Measurements from ENCODE around the gene YPEL2. TPM values are rescaled to one million over a fixed set of nuclear protein-coding genes. Genes with fewer than 3 reads are reported as not detected.
A peak's percentile ranks its signal among the peaks of the same experiment; 100 is the strongest.

YPEL2 gene
- polyA plus RNA-seq, 2 of the 4 experiments (the other 2 are of a cell fraction) = 5.4 to 8.2 TPM

DNA sequence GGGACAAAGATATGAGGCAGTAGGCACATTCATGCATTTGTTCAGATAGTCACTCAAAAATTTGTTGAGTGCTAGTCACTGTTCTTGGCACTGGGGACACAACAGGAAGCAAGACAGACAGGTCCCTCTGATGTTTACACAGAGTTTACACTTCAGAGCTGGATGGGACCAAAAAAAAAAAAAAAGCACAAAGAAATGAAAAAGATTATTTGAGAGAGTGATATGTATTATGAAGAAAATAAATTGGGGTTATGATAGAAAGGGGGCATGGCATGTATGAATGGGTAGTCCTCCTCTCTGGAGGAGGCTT, 3.5 kb upstream of the YPEL2 start:
- peak overlapping the region; percentile 42 for H3K4me2 ChIP-seq
- ChIA-PET POLR2A (no interaction called here), CTCF (interaction anchor here (0.6 to 8.3 kb wide), 8 partner anchors 11 to 178 kb away, joined by 3 to 168 read pairs (median 12); no protein-coding TSS in a partner anchor)
- no peak overlapping the region for H3K4me3 ChIP-seq
- no peaks in the 10 kb centered on the region for H3K9me3 ChIP-seq
- TF ChIP-seq FOXS1 (CRISPR knock-in tag; IDR thresholded peaks at IDR 0.05) (no peak), SMC3 (IDR thresholded peaks at IDR 0.05) (no peak), PHF8 (IDR thresholded peaks at IDR 0.05; ENCODE audit: borderline replicate concordance, low read depth) (no peak), GATA3 (IDR thresholded peaks at IDR 0.05; ENCODE audit: borderline replicate concordance) (no peak), NPAS2 (CRISPR knock-in tag; IDR thresholded peaks at IDR 0.05; ENCODE audit: borderline replicate concordance) (no peak), EP300 (IDR thresholded peaks at IDR 0.05) (no peak), E2F6 (IDR thresholded peaks at IDR 0.05; ENCODE audit: borderline replicate concordance, low read depth) (no peak), FOSL2 (IDR thresholded peaks at IDR 0.05) (no peak), FOSL2 (CRISPR knock-in tag; IDR thresholded peaks at IDR 0.05) (no peak), TFCP2L1 (CRISPR knock-in tag; IDR thresholded peaks at IDR 0.05) (no peak), ESRRA (IDR thresholded peaks at IDR 0.05; ENCODE audit: borderline replicate concordance, low read length) (no peak), MAZ (IDR thresholded peaks at IDR 0.05; ENCODE audit: borderline replicate concordance, low read depth, low read length) (no peak), RNF2 (IDR thresholded peaks at IDR 0.05; ENCODE audit: borderline replicate concordance, low read depth) (no peak), ZNF302 (CRISPR knock-in tag; IDR thresholded peaks at IDR 0.05) (no peak)
- TF ChIP-seq, protein P1, sequence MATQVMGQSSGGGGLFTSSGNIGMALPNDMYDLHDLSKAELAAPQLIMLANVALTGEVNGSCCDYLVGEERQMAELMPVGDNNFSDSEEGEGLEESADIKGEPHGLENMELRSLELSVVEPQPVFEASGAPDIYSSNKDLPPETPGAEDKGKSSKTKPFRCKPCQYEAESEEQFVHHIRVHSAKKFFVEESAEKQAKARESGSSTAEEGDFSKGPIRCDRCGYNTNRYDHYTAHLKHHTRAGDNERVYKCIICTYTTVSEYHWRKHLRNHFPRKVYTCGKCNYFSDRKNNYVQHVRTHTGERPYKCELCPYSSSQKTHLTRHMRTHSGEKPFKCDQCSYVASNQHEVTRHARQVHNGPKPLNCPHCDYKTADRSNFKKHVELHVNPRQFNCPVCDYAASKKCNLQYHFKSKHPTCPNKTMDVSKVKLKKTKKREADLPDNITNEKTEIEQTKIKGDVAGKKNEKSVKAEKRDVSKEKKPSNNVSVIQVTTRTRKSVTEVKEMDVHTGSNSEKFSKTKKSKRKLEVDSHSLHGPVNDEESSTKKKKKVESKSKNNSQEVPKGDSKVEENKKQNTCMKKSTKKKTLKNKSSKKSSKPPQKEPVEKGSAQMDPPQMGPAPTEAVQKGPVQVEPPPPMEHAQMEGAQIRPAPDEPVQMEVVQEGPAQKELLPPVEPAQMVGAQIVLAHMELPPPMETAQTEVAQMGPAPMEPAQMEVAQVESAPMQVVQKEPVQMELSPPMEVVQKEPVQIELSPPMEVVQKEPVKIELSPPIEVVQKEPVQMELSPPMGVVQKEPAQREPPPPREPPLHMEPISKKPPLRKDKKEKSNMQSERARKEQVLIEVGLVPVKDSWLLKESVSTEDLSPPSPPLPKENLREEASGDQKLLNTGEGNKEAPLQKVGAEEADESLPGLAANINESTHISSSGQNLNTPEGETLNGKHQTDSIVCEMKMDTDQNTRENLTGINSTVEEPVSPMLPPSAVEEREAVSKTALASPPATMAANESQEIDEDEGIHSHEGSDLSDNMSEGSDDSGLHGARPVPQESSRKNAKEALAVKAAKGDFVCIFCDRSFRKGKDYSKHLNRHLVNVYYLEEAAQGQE (IDR thresholded peaks at IDR 0.05) = no peak
- TF ChIP-seq, protein P2, sequence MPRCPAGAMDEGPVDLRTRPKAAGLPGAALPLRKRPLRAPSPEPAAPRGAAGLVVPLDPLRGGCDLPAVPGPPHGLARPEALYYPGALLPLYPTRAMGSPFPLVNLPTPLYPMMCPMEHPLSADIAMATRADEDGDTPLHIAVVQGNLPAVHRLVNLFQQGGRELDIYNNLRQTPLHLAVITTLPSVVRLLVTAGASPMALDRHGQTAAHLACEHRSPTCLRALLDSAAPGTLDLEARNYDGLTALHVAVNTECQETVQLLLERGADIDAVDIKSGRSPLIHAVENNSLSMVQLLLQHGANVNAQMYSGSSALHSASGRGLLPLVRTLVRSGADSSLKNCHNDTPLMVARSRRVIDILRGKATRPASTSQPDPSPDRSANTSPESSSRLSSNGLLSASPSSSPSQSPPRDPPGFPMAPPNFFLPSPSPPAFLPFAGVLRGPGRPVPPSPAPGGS (IDR thresholded peaks at IDR 0.05) = no peak
- ATAC-seq (no peak), DNase-seq (ENCODE audit: low read depth in 1 of 2, low spot score in 1 of 2) (peak in 1 of 2 experiments; percentile 32), FAIRE-seq (no peak)
- peak overlapping the region; percentile 29 to 87; a peak in 3 of 6 replicates for H3K27ac ChIP-seq
- H3K4me1 ChIP-seq = peaks cover 38% of the 10 kb centered on the region

DNA sequence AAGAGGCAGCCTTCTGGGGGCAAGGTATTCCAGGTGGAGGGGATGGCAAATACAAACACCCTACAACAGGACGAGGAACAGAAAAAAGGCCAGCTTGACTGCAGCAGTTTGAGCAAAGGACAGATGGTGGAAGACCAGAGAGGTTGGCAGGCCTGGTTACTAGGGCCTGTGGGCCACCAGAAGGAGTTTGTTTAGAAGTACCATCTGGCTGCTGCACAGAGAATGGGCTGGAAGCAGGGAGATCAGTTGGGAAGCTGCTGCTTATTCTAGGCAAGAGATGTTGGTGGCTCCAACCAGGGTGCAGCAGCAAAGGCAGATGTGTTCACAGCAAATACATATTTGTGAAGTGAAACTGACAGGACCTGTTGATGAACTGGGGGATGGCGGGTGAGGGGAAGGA, 2.9 kb upstream of the YPEL2 start:
- 91% methylated on average over 2 of the region's 2 CpGs for WGBS (ENCODE audit: missing lambda C conversion rate)
- H3K4me2 ChIP-seq = no peak overlapping the region; the same call in 1 of the 3 replicates
- CTCF ChIA-PET = interaction anchor here (0.6 to 8.3 kb wide), 9 partner anchors 9 to 177 kb away, joined by 3 to 168 read pairs (median 20); no protein-coding TSS in a partner anchor

More for the DNA sequence above, 2.9 kb upstream of the YPEL2 start:
- Histone ChIP-seq H3K4me3 (no peak overlapping the region), H3K4me1 (peaks cover 40% of the 10 kb centered on the region), H3K9me3 (no peaks in the 10 kb centered on the region), H3K27ac (peak overlapping the region; percentile 20 to 87; a peak in 4 of 6 replicates)
- FAIRE-seq (no peak), ATAC-seq (no peak), DNase-seq (ENCODE audit: low read depth in 1 of 2, low spot score in 1 of 2) (no peak)
- POLR2A ChIA-PET = no interaction called here
- no peak for TF ChIP-seq KDM1A (IDR thresholded peaks at IDR 0.05; ENCODE audit: low read depth)
- no peak for TF ChIP-seq ZFP36 (IDR thresholded peaks at IDR 0.05; ENCODE audit: borderline replicate concordance, partially characterized antibody)
- TF ChIP-seq NPAS2 (CRISPR knock-in tag; IDR thresholded peaks at IDR 0.05; ENCODE audit: borderline replicate concordance) = no peak
- no peak for TF ChIP-seq CEBPB (IDR thresholded peaks at IDR 0.05)
- TF ChIP-seq RARB (CRISPR knock-in tag; IDR thresholded peaks at IDR 0.05) = no peak
- TF ChIP-seq CHD2 (IDR thresholded peaks at IDR 0.05; ENCODE audit: low read length, partially characterized antibody) = no peak
- TF ChIP-seq POLR2AphosphoS2 (conservative IDR thresholded peaks at IDR 0.05; ENCODE audit: low read length) = no peak

Data from A549 (cell line).